GM12878 (cell line): ENCODE data around the gene PDCD5. TPM values are rescaled to one million over a fixed set of nuclear protein-coding genes. Genes with fewer than 3 reads are reported as not detected.

Source experiments
- ATAC-seq: fragments of 200-7000 bp; cut with Tn5 transposase; 3 replicates; pipeline ENCODE4 v1.9.1; 2020; ENCODE audit warnings: mild to moderate bottlenecking, moderate library complexity
- BruUV-seq: library from RNA; stranded (reverse); fragments of 400-500 nt; replicated peaks from 2 replicates; lab custom pipeline; 2021; lab: Mats Ljungman, UMichigan
- CTCF ChIA-PET: fragments of 300-600 bp; sonication (Branson Sonifier 250); formaldehyde crosslinking; extraction: SDS; loops from one replicate; lab custom pipeline; 2021; ENCODE audit warnings: inconsistent platforms; lab: Yijun Ruan, JAX
- POLR2A ChIA-PET: fragments of 350-600 bp; formaldehyde crosslinking; extraction: SDS; loops from one replicate; lab custom pipeline; 2021; ENCODE audit warnings: inconsistent platforms; lab: Charles Lee
- RAD21 ChIA-PET: fragments of 300-600 bp; sonication (Branson Sonifier 250); formaldehyde crosslinking; loops from one replicate; lab custom pipeline; 2023; ENCODE audit warnings: antibody characterized with exemption; ENCODE audit not compliant: unreplicated experiment; lab: Charles Lee
- SMC1A ChIA-PET: fragments of 300-600 bp; sonication (Branson Sonifier 250); formaldehyde crosslinking; loops from one replicate; lab custom pipeline; 2023; ENCODE audit not compliant: unreplicated experiment, uncharacterized antibody; lab: Charles Lee
- DNase-seq: peaks from one replicate; pipeline ENCODE4 v3.0.0-alpha.2; 2011; ENCODE audit warnings: low read depth, low spot score
- FAIRE-seq: peaks from 3 replicates; lab custom pipeline; 2011; peaks lifted over from hg19 to GRCh38; lab: Jason Lieb, UNC
- H2AFZ ChIP-seq: 2 replicates; pipeline ENCODE4 v1.6.0; 2011; ENCODE audit warnings: low read depth, low read length, control low read depth; ENCODE audit not compliant: control insufficient read depth
- H3K27ac ChIP-seq: 2 replicates; pipeline ENCODE4 v1.5.1; 2011; ENCODE audit warnings: control low read depth; ENCODE audit not compliant: control insufficient read depth, insufficient read depth
- H3K27me3 ChIP-seq, 2 experiments: replicated peaks in 1 of 2; 2 replicates each; pipeline versions ENCODE4 v1.6.0 to v1.6.1; 2011; ENCODE audit warnings: low read length in 1 of 2; ENCODE audit not compliant: control insufficient read depth in 2 of 2, insufficient read depth in 2 of 2
- H3K36me3 ChIP-seq, 2 experiments: 2 replicates each; pipeline ENCODE4 v1.5.1; 2011; ENCODE audit warnings: low read length in 1 of 2; ENCODE audit not compliant: control insufficient read depth in 2 of 2, insufficient read depth in 2 of 2
- H3K4me1 ChIP-seq: 2 replicates; pipeline ENCODE4 v1.6.1; 2011; ENCODE audit warnings: mild to moderate bottlenecking, low read length, moderate library complexity, mixed read lengths; ENCODE audit not compliant: control insufficient read depth, insufficient read depth
- H3K4me2 ChIP-seq: 2 replicates; pipeline ENCODE4 v1.6.0; 2011; ENCODE audit warnings: control low read depth; ENCODE audit not compliant: control insufficient read depth, insufficient read depth
- H3K4me3 ChIP-seq: fragments of 200-600 bp; sonication (generic); 2 replicates; pipeline ENCODE4 v1.5.1; 2016
- H3K79me2 ChIP-seq: 2 replicates; pipeline ENCODE4 v1.6.0; 2011; ENCODE audit warnings: low read length; ENCODE audit not compliant: control insufficient read depth, insufficient read depth
- H3K9ac ChIP-seq: 2 replicates; pipeline ENCODE4 v1.8.0; 2011; ENCODE audit warnings: low read length, control low read depth, mixed read lengths; ENCODE audit not compliant: control insufficient read depth, insufficient read depth
- H3K9me3 ChIP-seq: replicated peaks from 3 replicates; pipeline ENCODE4 v1.5.1; 2011; ENCODE audit warnings: mild to moderate bottlenecking, low read length; ENCODE audit not compliant: control insufficient read depth, insufficient read depth
- H4K20me1 ChIP-seq: 2 replicates; pipeline ENCODE4 v1.6.0; 2011; ENCODE audit not compliant: control insufficient read depth, insufficient read depth
- BMI1 ChIP-seq: fragments of 450-650 bp; IDR thresholded peaks from 2 replicates; pipeline ENCODE4 v1.6.1; 2016; ENCODE audit warnings: mild to moderate bottlenecking, moderate library complexity, borderline replicate concordance
- FOXK2 ChIP-seq: fragments of 450-650 bp; IDR thresholded peaks from 2 replicates; pipeline ENCODE4 v1.6.1; 2017; ENCODE audit warnings: mild to moderate bottlenecking, moderate library complexity
- FOXM1 ChIP-seq: IDR thresholded peaks from 2 replicates; pipeline ENCODE4 v1.6.1; 2012; ENCODE audit warnings: low read depth, mild to moderate bottlenecking, inconsistent platforms, low read length, moderate library complexity
- IKZF1 ChIP-seq: fragments of 450-650 bp; conservative IDR thresholded peaks from 2 replicates; pipeline ENCODE4 v1.6.1; 2017; ENCODE audit warnings: antibody characterized with exemption, mild to moderate bottlenecking
- KDM1A ChIP-seq: fragments of 200-600 bp; sonication (generic); IDR thresholded peaks from 2 replicates; pipeline ENCODE4 v1.6.1; 2016; ENCODE audit warnings: borderline replicate concordance
- NR2F1 ChIP-seq: fragments of 450-650 bp; conservative IDR thresholded peaks from 2 replicates; pipeline ENCODE4 v1.6.1; 2017; ENCODE audit warnings: mild to moderate bottlenecking
- RELA ChIP-seq: fragments of 450-650 bp; IDR thresholded peaks from 2 replicates; pipeline ENCODE4 v1.8.0; 2014; ENCODE audit warnings: borderline replicate concordance; ENCODE audit not compliant: partially characterized antibody
- USF1 ChIP-seq: IDR thresholded peaks from 2 replicates; pipeline ENCODE4 v1.6.1; 2011; ENCODE audit warnings: borderline replicate concordance, low read depth, mild to moderate bottlenecking, moderate library complexity, mixed read lengths, low read length; ENCODE audit not compliant: insufficient read depth; ENCODE audit errors: extremely low read length
- WRNIP1 ChIP-seq: IDR thresholded peaks from 2 replicates; pipeline ENCODE4 v1.6.1; 2011; ENCODE audit warnings: low read depth, low read length, improper control_type of control experiment, borderline replicate concordance
- YBX1 ChIP-seq: fragments of 450-650 bp; IDR thresholded peaks from 2 replicates; pipeline ENCODE4 v1.6.1; 2016; ENCODE audit warnings: antibody characterized with exemption
- ZNF274 ChIP-seq: IDR thresholded peaks from one replicate; pipeline ENCODE4 v1.8.0; 2011; ENCODE audit not compliant: insufficient read length, insufficient read depth
- WGBS: methylation state at CpG from one replicate; pipeline ENCODE4 v1.1.6; 2016; ENCODE audit warnings: low lambda C conversion rate; ENCODE audit not compliant: insufficient replicate concordance, insufficient coverage; ENCODE audit errors: missing lambda C conversion rate; 5-methylcytosine and 5-hydroxymethylcytosine counted together
- in situ Hi-C: fragments of 300-500 bp; cut with MboI; formaldehyde crosslinking; loops from 9 replicates; pipeline ENCODE4 v1.14.3; 2018; ENCODE audit warnings: mixed read lengths
- intact Hi-C: fragments of 100-400 bp; cut with micrococcal nuclease; formaldehyde crosslinking; loops from one replicate; pipeline ENCODE4 v1.14.2; 2022; ENCODE audit not compliant: unreplicated experiment
- polyA plus RNA-seq, 11 experiments: library from polyadenylated mRNA; depleted of rRNA in 4 of 11; unstranded in 6 of 11; stranded (reverse) in 5 of 11; fragments of >200 nt; fragmentation: Nextera tagmentation in 4 of 11; fragmentation: Illumina TruSeq in 1 of 11; extraction: Ambion mirVana in 4 of 11; extraction: Trizol in 1 of 11; gene quantifications; 1 replicate in 1 of 11; 2 replicates in 10 of 11; pipeline versions ENCODE4 v1.2.1 to v1.2.3, GENCODE V29; 2011 to 2016; ENCODE audit warnings: inconsistent platforms in 2 of 11, missing spikeins in 2 of 11, low read depth in 1 of 11
- total RNA-seq, 4 experiments: library from RNA; depleted of rRNA in 3 of 4; stranded (reverse); fragments of >200 nt in 3 of 4; fragmentation: Illumina TruSeq in 1 of 4; extraction: Trizol in 1 of 4; gene quantifications; 2 replicates each; pipeline versions ENCODE4 v1.2.1 to v1.2.3, GENCODE V29; 2013 to 2021

Gene PDCD5
- total and polyA plus RNA-seq, 10 of the 15 experiments (the other 5 are each of a cell fraction or from before 2014, with no cell fraction given): 124 to 556 (median 227) TPM

- ChIA-PET CTCF (interaction anchor here (1.0 to 1.3 kb wide), 2 partner anchors 10 to 227 kb away, joined by 3 to 5 read pairs; no protein-coding TSS in a partner anchor), SMC1A (no interaction called here), POLR2A (no interaction called here), RAD21 (no interaction called here)
- no peak for TF ChIP-seq NR2F1
- no peak for TF ChIP-seq IKZF1
- TF ChIP-seq KDM1A: no peak
- no peak for TF ChIP-seq FOXM1
- TF ChIP-seq RELA: no peak
- no peak for TF ChIP-seq BMI1
- no peak for TF ChIP-seq ZNF274
- no peak for TF ChIP-seq USF1
- no peak for TF ChIP-seq FOXK2
- TF ChIP-seq WRNIP1: no peak
- TF ChIP-seq YBX1: no peak
- H3K9me3 ChIP-seq: no peaks in the 10 kb centered on the region
- H3K9ac ChIP-seq: no peak overlapping the region
- H3K4me2 ChIP-seq: no peak overlapping the region
- in situ Hi-C loops: loop anchor here (5.0 to 10.0 kb wide), 2 partner anchors 222 to 1899 kb away; partner anchors contain the start of gene ZNF507
- 22% methylated on average over 5 of the region's 5 CpGs for WGBS
- H3K79me2 ChIP-seq: no peaks in the 10 kb centered on the region
- H3K36me3 ChIP-seq: no peaks in the 10 kb centered on the region
- DNase-seq (no peak), FAIRE-seq (no peak), ATAC-seq (no peak)
- no peaks in the 10 kb centered on the region for H4K20me1 ChIP-seq
- no TSS peak for BruUV-seq
- H3K4me1 ChIP-seq: no peaks in the 10 kb centered on the region
- H3K27ac ChIP-seq: no peak overlapping the region
- intact Hi-C loops: no loop called here
- H3K27me3 ChIP-seq: no peaks in the 10 kb centered on the region
- no peak overlapping the region for H2AFZ ChIP-seq
- H3K4me3 ChIP-seq: no peak overlapping the region
These were observed 14.7 kb upstream of the PDCD5 start for GRCh38 chr19:32566246-32566830.
